HG02623 (cell line): Measurements from ENCODE around the gene ECHDC3.
"Not testable (repeated sequence)": the region's sequence is repeated elsewhere in the genome, so short reads cannot be mapped to it uniquely, and the experiment has no call there.

Experiments used
- ATAC-seq: cut with Tn5 transposase; IDR thresholded peaks from one replicate; pipeline ENCODE4 v1.9.1; 2021; ENCODE audit warnings: moderate library complexity; ENCODE audit not compliant: unreplicated experiment

The ECHDC3 gene

GRCh38 chr10:11715815-11716494, 26.2 kb upstream of the ECHDC3 start:
- ATAC-seq, result no peak

- no peak for ATAC-seq
Observed at GRCh38 chr10:11716686-11717085, 25.5 kb upstream of the ECHDC3 start.

GRCh38 chr10:11719496-11720259, 22.5 kb upstream of the ECHDC3 start:
- ATAC-seq, result no peak

GRCh38 chr10:11720260-11720741, 21.9 kb upstream of the ECHDC3 start:
- ATAC-seq, result no peak

GRCh38 chr10:11721806-11722205, 20.4 kb upstream of the ECHDC3 start:
- no peak for ATAC-seq

GRCh38 chr10:11723359-11723758, 18.8 kb upstream of the ECHDC3 start:
- no peak for ATAC-seq

GRCh38 chr10:11724938-11725776, 17.0 kb upstream of the ECHDC3 start:
- peak; percentile 61 for ATAC-seq

- ATAC-seq, result no peak
Observed at GRCh38 chr10:11725912-11726311, 16.3 kb upstream of the ECHDC3 start.

GRCh38 chr10:11727563-11727962, 14.6 kb upstream of the ECHDC3 start:
- ATAC-seq, result no peak

GRCh38 chr10:11728353-11728752, 13.8 kb upstream of the ECHDC3 start:
- no peak for ATAC-seq

GRCh38 chr10:11729790-11730315, 12.3 kb upstream of the ECHDC3 start:
- ATAC-seq, result no peak

GRCh38 chr10:11730779-11731178, 11.4 kb upstream of the ECHDC3 start:
- ATAC-seq, result no peak

- ATAC-seq, result not testable (repeated sequence)
Observed at GRCh38 chr10:11736767-11737166, 5.4 kb upstream of the ECHDC3 start.

GRCh38 chr10:11737258-11738032, 4.7 kb upstream of the ECHDC3 start:
- ATAC-seq, result not testable (repeated sequence)

GRCh38 chr10:11740907-11741306, 1.3 kb upstream of the ECHDC3 start:
- ATAC-seq, result no peak

- no peak for ATAC-seq
Observed at GRCh38 chr10:11741608-11742007, 574 bp upstream of the ECHDC3 start.

GRCh38 chr10:11742779-11743298, 657 bp downstream of the ECHDC3 start:
- ATAC-seq, result peak; percentile 10

GRCh38 chr10:11743461-11744338, 1.5 kb downstream of the ECHDC3 start:
- ATAC-seq, result no peak

- no peak for ATAC-seq
Observed at GRCh38 chr10:11745045-11745444, 2.9 kb downstream of the ECHDC3 start.
